ENCODE results near the gene CAMK2B. TPM values are rescaled to one million over a fixed set of nuclear protein-coding genes. Genes with fewer than 3 reads are reported as not detected.

Gene CAMK2B
- total and polyA plus RNA-seq, 12 donors: 0.25 to 82.3 (median 6.5) TPM; not detected in 2

DNA sequence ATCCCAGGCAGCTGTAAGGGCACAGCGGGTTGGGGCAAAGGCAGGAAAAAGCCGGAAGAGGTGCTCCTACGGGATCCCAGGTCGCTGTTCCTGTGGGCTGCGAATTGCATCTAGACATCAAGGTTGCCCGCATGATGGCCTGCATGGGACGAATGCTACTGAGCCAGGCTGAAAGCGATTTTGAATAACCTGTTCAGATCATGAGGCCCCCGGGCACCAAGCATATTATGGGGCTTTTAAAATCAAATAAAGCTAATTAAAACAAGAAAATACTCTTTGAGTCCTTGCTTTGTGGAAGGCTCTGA lies 37.1 kb downstream of the CAMK2B start:
- intact Hi-C loops (cut with DNase I): no loop called here
- WGBS, 4 donors: 93 to 96% (median 94%) methylated on average over 9 of the region's 9 CpGs
- H3K36me3 ChIP-seq (replicated peaks in 1 of 2): no peaks in the 10 kb centered on the region
- H3K4me3 ChIP-seq: no peak overlapping the region
- no peaks in the 10 kb centered on the region for H3K9me3 ChIP-seq (replicated peaks in 1 of 3)
- peak in 5 of 7 donors; percentile 3 to 50 (median 8) for DNase-seq
- TF ChIP-seq, protein P1, sequence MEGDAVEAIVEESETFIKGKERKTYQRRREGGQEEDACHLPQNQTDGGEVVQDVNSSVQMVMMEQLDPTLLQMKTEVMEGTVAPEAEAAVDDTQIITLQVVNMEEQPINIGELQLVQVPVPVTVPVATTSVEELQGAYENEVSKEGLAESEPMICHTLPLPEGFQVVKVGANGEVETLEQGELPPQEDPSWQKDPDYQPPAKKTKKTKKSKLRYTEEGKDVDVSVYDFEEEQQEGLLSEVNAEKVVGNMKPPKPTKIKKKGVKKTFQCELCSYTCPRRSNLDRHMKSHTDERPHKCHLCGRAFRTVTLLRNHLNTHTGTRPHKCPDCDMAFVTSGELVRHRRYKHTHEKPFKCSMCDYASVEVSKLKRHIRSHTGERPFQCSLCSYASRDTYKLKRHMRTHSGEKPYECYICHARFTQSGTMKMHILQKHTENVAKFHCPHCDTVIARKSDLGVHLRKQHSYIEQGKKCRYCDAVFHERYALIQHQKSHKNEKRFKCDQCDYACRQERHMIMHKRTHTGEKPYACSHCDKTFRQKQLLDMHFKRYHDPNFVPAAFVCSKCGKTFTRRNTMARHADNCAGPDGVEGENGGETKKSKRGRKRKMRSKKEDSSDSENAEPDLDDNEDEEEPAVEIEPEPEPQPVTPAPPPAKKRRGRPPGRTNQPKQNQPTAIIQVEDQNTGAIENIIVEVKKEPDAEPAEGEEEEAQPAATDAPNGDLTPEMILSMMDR (IDR thresholded peaks at IDR 0.05): no peak
- no peak for TF ChIP-seq POLR2A (IDR thresholded peaks at IDR 0.05)
- peak overlapping the region in 1 of 5 donors; percentile 12 for H3K27ac ChIP-seq
- peaks cover 0 to 15% of the 10 kb centered on the region in 2 donors for H3K4me1 ChIP-seq (replicated peaks in 1 of 2)
- H3K27me3 ChIP-seq: no peaks in the 10 kb centered on the region

DNA sequence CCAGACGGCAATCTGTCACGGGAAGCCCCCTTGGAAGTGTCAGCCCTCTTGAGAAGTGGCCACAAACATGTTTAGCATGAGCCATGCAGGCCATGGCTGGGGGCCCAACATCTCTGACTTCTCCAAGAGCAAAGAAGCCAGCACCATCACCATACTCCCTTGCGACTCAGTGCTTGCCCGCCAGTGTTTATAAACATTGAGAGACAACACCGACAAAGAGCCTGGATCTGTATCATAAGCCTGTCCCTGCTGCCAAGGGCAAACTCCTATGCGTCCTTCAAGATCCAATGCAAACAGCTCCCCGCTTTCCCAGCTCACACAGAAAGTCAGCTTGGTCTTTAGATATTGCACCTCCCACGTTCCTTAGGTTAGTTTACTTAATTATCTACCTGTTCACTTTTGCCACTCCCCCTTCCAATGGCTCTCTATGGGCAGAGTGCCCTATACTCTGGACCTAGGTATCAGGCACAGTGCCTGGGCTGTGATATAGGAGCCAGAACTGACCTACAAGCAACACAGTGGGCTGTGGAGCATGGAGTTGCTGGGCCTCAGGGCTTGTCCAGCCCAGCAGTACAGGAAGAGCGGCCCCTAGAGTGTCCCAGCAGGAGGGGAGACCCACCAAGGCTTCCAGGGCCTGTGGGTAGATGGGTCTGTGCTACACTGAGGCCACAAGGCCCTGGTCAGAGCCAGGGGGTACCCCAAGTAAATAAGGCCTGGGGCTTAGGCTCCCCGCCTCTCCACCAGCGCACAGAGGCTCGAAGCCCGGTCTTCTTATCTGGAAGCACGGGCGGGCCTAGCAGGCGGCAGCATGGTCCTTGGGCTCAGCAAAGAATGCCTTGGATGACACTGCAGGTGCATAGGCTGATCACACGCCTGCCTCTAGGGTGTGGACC lies 37.7 kb downstream of the CAMK2B start:
- intact Hi-C loops (cut with DNase I): no loop called here
- peak in 6 of 7 donors; percentile 4 to 39 (median 8) for DNase-seq
- Histone ChIP-seq H3K36me3 (replicated peaks in 1 of 2) (no peaks in the 10 kb centered on the region), H3K9me3 (replicated peaks in 1 of 3) (no peaks in the 10 kb centered on the region), H3K4me3 (no peak overlapping the region), H3K27ac (peak overlapping the region in 1 of 5 donors; percentile 12), H3K27me3 (no peaks in the 10 kb centered on the region), H3K4me1 (replicated peaks in 1 of 2) (peaks cover 0 to 15% of the 10 kb centered on the region in 2 donors)
- TF ChIP-seq POLR2A (IDR thresholded peaks at IDR 0.05): no peak
- TF ChIP-seq, protein P1 (IDR thresholded peaks at IDR 0.05): no peak
- WGBS, 4 donors: 85 to 94% (median 89%) methylated on average over 10 to 17 of the region's 17 CpGs

DNA sequence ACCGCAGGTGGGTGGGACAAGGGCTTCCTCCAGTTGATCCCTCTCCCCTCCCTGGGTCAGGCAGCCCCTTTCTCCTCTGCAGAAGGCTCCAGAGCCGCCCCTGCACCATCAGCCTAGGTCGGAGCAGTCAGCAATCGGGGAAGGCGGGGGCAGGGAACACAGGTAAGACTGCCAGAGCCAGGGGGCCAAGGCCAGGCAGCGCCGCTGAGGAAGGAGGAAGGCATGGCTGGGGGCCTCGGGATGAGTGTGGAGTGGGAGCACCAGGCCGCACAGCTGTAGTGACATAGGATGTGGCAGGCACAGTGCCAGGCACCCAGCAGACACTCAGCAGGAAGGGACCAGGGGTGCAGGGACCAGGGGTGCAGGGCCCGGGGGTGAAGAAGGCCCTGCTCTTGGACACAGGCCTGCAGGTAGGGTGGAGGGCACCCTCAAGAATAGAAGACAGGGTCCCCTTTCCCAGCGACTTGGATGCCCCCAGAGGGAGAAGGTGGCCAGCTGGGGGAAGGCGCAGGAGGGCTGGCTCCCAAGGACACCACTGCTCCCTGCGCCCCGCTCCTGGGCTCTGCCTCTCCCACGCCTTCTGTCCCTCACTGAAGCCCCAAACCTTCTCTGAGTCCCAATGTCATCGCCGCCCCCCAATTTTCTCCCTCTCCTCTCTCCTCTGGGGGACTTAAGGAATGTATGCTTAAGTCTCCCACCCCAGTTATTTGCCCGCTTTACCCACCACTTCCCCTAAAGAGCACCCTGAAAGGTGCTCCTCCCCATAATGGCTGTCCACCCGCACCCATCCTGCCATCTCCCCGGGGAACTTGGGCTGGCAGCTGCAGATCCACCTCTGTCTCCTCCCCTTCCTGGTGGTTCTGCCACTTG lies 38.5 kb downstream of the CAMK2B start:
- intact Hi-C loops (cut with DNase I): no loop called here
- H3K4me3 ChIP-seq: no peak overlapping the region
- peak overlapping the region in 1 of 5 donors; percentile 38 for H3K27ac ChIP-seq
- no peaks in the 10 kb centered on the region for H3K36me3 ChIP-seq (replicated peaks in 1 of 2)
- H3K27me3 ChIP-seq: no peaks in the 10 kb centered on the region
- TF ChIP-seq, protein P1 (IDR thresholded peaks at IDR 0.05): no peak
- no peak for TF ChIP-seq POLR2A (IDR thresholded peaks at IDR 0.05)
- DNase-seq: peak in 5 of 7 donors; percentile 8 to 43 (median 16)
- H3K9me3 ChIP-seq (replicated peaks in 1 of 3): no peaks in the 10 kb centered on the region
- WGBS, 4 donors: 88 to 95% (median 94%) methylated on average over 14 to 20 of the region's 20 CpGs
- peaks cover 0 to 11% of the 10 kb centered on the region in 2 donors for H3K4me1 ChIP-seq (replicated peaks in 1 of 2)

DNA sequence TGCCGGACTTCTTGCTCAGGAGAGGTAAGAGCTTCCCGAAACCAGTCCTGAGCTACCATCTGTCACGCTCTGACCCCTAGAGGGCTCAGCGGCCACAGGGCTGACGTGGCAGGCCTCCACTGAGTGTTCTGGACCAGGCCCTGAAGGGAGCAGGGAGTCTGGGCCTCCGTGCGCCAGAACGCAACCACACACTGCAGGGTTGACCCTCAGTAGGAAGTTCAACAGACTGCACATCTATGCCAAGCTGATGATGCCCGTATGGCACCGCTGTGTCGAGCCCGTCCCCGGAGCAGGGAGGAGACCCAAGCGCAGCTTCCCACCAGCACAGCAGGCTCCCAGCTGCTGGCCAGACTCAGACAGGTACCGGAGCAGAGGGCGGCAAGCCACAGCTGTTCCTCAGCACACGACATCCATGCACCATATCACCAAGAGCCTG lies 39.2 kb downstream of the CAMK2B start:
- Histone ChIP-seq H3K27ac (peak overlapping the region in 1 of 5 donors; percentile 38), H3K36me3 (replicated peaks in 1 of 2) (no peaks in the 10 kb centered on the region), H3K27me3 (no peaks in the 10 kb centered on the region), H3K4me1 (replicated peaks in 1 of 2) (peaks cover 0 to 10% of the 10 kb centered on the region in 2 donors), H3K9me3 (replicated peaks in 1 of 3) (no peaks in the 10 kb centered on the region), H3K4me3 (no peak overlapping the region)
- TF ChIP-seq POLR2A (IDR thresholded peaks at IDR 0.05): no peak
- TF ChIP-seq, protein P1 (IDR thresholded peaks at IDR 0.05): no peak
- 90 to 100% (median 96%) methylated on average over 2 to 17 of the region's 17 CpGs for WGBS, 4 donors
- intact Hi-C loops (cut with DNase I): no loop called here
- DNase-seq: peak in 6 of 7 donors; percentile 3 to 60 (median 10)
